Measurements from ENCODE around the gene IL1F10. TPM values are rescaled to one million over a fixed set of nuclear protein-coding genes. Genes with fewer than 3 reads are reported as not detected.

The IL1F10 gene
- total RNA-seq, 1 donor from 2014 or later = not detected

Other genes starting within 250 kb of the IL1F10 start
- 0.37 TPM for gene IL1B, start 231.2 kb upstream of the IL1F10 start, total RNA-seq
- gene IL37, start 156.8 kb upstream of the IL1F10 start, total RNA-seq = not detected
- not detected for gene IL36G, start 90.0 kb upstream of the IL1F10 start, total RNA-seq
- not detected for gene IL36A, start 62.5 kb upstream of the IL1F10 start, total RNA-seq
- gene IL36B, start 15.1 kb upstream of the IL1F10 start, total RNA-seq = not detected
- gene IL36RN, start 8.8 kb upstream of the IL1F10 start, total RNA-seq = not detected
- 0.57 TPM for gene IL1RN, start 59.6 kb downstream of the IL1F10 start, total RNA-seq
- 2.9 TPM for gene PSD4, start 106.0 kb downstream of the IL1F10 start, total RNA-seq
- 0.30 TPM for gene PAX8, start 211.0 kb downstream of the IL1F10 start, total RNA-seq